Measurements from ENCODE around the gene DNAJB13. TPM values are rescaled to one million over a fixed set of nuclear protein-coding genes. Genes with fewer than 3 reads are reported as not detected.

Gene DNAJB13
- total and polyA plus RNA-seq, 2 donors (not counting 1 experiment from before 2014, with no cell fraction given), result 0.15 to 0.27 TPM

- H3K4me1 ChIP-seq (ENCODE audit: control insufficient read depth in 2 of 2, insufficient read depth in 2 of 2, low read length in 2 of 2), result peaks cover 60 to 62% of the 10 kb centered on the region in 2 donors
- H3K36me3 ChIP-seq (replicated peaks in 1 of 2; ENCODE audit: control extremely low read depth in 1 of 2, control insufficient read depth in 1 of 2, extremely low read depth in 1 of 2, insufficient read depth in 2 of 2, low read length in 1 of 2), result peaks cover 0 to 14% of the 10 kb centered on the region in 2 experiments
- peak overlapping the region; percentile 71 for H3K4me3 Mint-ChIP-seq
- H3K9me3 ChIP-seq (ENCODE audit: control extremely low read depth in 1 of 3, control insufficient read depth in 2 of 3, insufficient read depth in 1 of 3, low read length in 2 of 3), result no peaks in the 10 kb centered on the region
- peak overlapping the region; percentile 44 for H3K9ac ChIP-seq (ENCODE audit: low read length)
- H3K4me1 Mint-ChIP-seq, result peaks cover 71% of the 10 kb centered on the region
- DNase-seq (no peak), ATAC-seq (ENCODE audit: low read depth) (no peak)
- no peaks in the 10 kb centered on the region for H3K27me3 ChIP-seq (replicated peaks in 1 of 4; ENCODE audit: control extremely low read depth in 1 of 4, control insufficient read depth in 3 of 4, insufficient read depth in 4 of 4, low read length in 3 of 4)
- H2AFZ ChIP-seq (ENCODE audit: insufficient read depth, low read depth, low read length, poor library complexity, severe bottlenecking), result no peak overlapping the region
- peak overlapping the region; percentile 93 for H3K27ac Mint-ChIP-seq
- H3K27ac ChIP-seq (ENCODE audit: low read length in 2 of 2), result peak overlapping the region; percentile 59 to 98
- H3K4me2 ChIP-seq (replicated peaks; ENCODE audit: low read depth, low read length, poor library complexity, severe bottlenecking), result peak overlapping the region; percentile 54
- POLR2A ChIA-PET, result interaction anchor here (1.3 to 4.5 kb wide), 4 partner anchors 12 to 22 kb away, joined by 3 to 63 read pairs (median 9); partner anchors contain the start of gene UCP2
- TF ChIP-seq CTCF (IDR thresholded peaks at IDR 0.05) (no peak), EZH2 (IDR thresholded peaks at IDR 0.05; ENCODE audit: borderline replicate concordance, insufficient read depth, low read depth, low read length, poor library complexity, severe bottlenecking) (no peak)
- no peaks in the 10 kb centered on the region for H3K79me2 ChIP-seq (ENCODE audit: control insufficient read depth, insufficient read depth, low read length)
- intact Hi-C loops (cut with micrococcal nuclease), result loop anchor here (5.0 to 10.0 kb wide), 2 partner anchors 33 to 1564 kb away; partner anchors contain the start of gene CLPB
- H3K9me3 Mint-ChIP-seq (ENCODE audit: insufficient read depth), result no peaks in the 10 kb centered on the region
- 80% methylated on average over 3 of the region's 13 CpGs for WGBS (ENCODE audit: insufficient coverage)
- no peaks in the 10 kb centered on the region for H4K20me1 ChIP-seq (ENCODE audit: control insufficient read depth, insufficient read depth, low read length, poor library complexity, severe bottlenecking)
- H3K4me3 ChIP-seq (ENCODE audit: control extremely low read depth in 1 of 5, extremely low read depth in 1 of 5, insufficient read depth in 1 of 5, low read depth in 2 of 5, low read length in 4 of 5), result no peak overlapping the region
- H3K27me3 Mint-ChIP-seq, result no peaks in the 10 kb centered on the region
- CTCF ChIA-PET, result interaction anchor here (1.0 kb wide), 1 partner anchor 33 kb away, joined by 3 read pairs; no protein-coding TSS in a partner anchor
These were observed 48.2 kb downstream of the DNAJB13 start for GRCh38 chr11:73998846-73999575.
